Fibroblast of gingiva (primary cell): ENCODE measurements around the gene NR6A1.

Experiments
- DNase-seq: peaks from one replicate; pipeline ENCODE4 v3.0.0-alpha.2; 2011; ENCODE audit warnings: low read depth

Gene NR6A1

DNA sequence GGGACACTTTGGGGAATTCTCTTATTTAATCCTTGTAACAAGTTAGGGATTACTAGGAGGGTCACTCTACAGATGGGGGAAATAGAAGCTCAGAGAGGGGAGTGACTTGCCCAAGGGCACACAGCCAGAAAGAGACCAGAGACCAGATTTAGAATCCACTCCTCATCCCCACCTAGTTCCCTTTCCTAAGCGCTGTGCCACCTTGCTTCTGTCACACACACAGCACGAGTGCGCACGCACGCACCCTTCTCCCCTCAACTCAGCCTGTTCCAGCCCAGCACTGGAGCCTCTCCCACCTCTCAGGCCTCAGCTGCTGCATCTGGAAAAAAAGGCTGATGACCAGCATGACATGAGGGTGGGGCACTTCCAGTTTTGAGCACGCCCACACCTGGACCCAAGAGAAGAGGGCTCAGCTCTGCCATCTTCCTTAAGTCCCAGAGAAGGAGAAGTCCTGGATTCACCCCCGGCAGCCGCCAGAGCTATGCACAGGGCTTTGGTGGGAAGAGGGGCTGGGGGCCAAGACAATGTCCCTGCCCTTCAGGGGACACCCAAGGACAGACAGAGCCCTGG is 282.4 kb downstream of the NR6A1 start:
- DNase-seq, result no peak

DNA sequence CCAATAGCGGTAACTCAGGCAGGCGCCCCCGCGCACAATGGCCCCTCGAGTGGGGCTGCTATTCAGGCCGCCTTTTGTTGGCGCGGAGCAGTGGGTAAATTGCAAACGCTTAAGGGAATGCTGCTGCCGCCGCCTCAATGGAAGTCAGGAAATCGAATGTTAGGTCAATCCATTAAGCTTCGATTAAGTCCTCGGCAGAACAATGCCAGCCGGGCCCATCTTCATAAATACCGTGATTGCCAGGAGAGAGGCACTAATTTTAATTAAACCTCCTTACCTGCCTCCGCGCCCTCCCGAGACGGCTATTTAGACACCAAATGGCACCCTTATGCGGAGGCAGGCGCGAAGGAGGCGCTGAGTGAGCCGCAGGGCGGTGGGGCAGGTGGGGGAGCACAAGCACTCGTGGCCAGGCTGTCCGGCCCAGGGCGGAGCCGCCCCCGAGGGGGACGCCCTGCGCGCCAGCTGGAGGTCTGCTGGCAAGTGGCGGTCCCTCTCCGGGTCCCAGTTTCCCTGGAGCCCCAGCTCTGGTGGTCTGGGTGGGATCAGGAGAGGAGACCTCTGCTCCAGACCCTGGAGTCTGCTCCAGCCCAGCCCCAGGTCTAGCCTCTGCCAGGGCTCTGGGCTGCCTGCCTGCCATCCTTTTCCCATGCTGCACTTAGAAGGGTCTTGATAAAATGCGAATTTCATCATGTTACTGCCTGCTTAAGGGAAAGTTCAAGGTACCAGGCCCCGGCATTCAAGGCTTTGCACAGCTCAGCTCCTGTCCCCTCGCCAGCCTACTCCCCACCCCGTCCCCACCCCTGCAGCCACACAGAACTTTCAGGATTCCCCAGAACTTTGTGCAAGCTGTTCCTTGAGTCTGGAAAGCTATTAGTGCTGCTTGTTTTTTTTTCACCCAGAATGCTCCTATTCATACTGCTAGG is 283.6 kb downstream of the NR6A1 start:
- no peak for DNase-seq

DNA sequence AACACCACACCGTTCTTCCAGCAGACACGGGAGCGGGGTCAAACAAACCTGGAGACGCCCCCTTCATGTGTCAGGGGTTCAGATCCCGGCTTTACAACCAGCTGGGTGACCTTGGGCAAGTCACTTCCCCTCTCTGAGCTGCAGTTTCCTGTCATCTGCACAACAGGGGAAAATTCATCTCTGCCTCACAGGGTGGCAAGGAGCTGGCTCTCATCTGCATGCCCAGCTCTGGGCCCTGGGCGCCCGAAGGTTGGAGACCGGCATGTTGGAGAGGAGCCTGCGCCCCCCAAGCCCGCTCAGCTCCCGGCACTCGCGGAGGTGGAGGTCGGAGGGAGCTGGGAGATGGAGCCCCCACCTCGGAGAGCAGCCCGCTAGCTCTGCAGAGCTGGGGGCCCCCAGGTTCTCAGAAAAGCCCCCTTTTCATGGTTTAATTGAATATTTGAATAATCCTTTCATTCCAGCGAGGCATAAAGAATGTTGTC is 284.3 kb downstream of the NR6A1 start:
- DNase-seq, result no peak

DNA sequence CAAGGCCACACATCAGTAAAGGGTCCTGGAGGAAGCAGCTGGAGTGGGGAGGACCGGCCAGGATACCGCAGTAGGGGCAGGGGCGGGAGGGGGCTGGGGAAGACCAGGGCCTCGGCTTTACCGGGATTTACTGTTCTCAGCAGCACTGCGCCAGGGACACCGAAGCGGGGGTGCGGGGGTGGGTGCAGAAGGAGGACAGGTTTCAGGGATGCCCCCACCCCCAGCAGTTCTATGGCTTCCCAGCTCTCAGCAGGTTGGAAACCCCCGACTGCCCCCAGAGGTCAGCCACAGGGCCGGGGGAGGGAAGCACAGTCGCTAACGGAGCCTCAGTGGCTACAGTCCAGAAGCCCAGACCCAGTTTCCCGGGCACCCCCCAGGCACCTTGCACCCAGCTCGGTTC is 285.2 kb downstream of the NR6A1 start:
- DNase-seq, result no peak

DNA sequence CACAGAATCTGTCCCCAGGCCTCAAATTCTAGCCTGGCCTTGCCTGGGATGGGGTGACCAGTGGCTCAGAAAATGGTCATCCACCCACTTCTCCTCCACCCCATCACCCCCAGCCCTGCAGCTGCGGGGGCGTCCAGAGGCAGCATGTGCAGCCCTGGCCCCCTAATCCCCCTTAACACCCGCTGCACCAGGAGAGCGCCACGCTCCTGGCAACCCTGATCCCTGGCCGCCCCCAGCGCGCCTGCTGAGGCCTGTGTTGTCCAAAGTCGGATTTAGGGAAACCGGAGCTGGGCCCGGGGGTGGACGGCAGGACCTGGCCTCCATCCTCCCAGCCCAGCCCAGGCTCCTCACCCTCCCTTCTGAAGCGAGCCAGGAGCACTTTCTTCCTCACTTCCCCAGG is 285.9 kb downstream of the NR6A1 start:
- DNase-seq, result no peak

DNA sequence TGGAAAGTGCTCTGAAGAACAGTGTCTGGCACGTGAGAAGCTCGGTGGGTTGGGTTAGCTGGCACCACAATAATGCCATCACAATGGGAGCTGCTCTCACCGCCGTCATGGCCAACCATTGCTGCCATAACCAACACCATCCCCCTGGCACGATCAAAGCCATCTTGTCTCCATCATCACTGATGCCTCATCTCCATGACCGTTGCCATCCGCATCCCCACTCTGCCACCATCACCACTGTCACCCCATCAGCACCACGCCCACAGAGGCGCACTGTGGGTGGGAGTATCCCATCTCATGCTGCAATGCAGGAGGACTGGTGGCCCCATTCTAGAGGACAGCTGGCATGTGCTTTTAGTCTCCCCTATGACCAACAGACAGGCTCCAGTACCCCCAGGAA is 287.6 kb downstream of the NR6A1 start:
- no peak for DNase-seq

GRCh38 chr9:124482431-124483031 is 288.6 kb downstream of the NR6A1 start:
- no peak for DNase-seq

DNA sequence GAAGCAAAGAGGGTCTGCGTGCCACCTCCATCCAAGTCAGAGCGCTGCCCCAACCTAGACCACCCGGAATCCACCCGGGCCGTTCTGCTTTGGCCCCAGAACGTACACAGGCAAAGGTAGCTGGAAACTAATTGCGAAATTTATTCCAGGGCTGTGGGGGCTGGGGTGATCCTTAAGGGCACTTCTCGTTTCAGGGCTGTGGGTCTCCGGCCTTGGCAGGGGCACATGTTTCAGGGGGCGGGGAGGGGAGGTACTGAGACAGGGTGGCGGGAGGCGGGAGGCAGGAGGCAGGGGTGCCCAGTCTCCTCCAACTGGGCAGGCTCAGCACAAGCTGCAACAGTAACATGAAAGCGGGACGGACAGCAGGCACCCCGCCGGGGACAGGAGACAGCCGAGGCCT is 290.0 kb downstream of the NR6A1 start:
- no peak for DNase-seq

DNA sequence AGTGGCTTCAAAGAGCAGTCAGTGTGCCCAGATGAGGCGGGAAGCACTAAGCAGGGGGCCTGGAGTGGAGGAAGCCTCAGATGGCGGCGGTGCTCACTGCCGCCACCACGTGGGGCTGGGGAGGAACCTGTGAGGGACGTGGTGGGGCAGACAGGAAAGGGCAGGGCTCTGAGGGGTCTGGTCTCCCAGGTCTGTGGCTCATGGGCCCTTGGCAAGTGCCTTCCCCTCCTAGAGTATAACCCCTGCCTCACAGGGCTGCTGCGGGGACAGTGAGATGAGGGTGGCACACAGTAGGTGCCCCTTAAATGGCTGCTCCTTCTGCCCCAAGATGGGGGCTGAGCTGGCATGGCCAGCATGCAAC is 290.5 kb downstream of the NR6A1 start:
- DNase-seq, result no peak

DNA sequence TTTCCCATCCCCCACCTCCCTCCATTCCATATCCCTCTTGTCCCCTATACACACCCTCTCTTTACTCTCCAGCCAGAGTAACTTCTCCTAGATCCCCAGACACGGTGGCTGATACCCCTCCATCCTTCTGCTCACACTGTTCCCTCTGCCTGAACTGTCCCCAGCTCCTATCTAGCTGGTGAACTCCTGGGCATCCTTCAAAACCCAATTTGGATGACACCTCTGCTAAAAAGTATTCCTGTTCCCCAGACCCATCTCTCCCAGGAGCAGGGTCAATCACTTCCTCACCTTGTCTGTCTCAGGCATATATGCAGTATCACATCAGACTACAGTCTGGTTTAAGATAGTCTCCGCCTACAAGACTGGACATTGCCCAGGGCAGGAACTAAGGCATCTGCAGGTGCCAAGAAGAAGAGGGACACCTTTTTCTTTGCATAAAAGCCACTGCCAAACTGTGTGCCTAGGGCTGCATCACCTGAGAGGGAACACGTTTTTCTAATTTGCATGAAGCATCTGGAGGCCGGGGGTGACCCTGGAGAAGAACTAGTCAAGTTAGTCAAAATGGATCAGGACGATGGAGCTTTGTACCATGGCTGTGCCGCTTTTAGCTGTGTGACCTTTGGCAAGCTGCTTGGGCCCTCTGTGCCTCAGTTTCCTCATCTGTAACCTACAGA is 291.0 kb downstream of the NR6A1 start:
- DNase-seq, result no peak

- no peak for DNase-seq
These were observed 291.7 kb downstream of the NR6A1 start for GRCh38 chr9:124479371-124479770.

GRCh38 chr9:124478354-124478753 is 292.8 kb downstream of the NR6A1 start:
- DNase-seq, result no peak

DNA sequence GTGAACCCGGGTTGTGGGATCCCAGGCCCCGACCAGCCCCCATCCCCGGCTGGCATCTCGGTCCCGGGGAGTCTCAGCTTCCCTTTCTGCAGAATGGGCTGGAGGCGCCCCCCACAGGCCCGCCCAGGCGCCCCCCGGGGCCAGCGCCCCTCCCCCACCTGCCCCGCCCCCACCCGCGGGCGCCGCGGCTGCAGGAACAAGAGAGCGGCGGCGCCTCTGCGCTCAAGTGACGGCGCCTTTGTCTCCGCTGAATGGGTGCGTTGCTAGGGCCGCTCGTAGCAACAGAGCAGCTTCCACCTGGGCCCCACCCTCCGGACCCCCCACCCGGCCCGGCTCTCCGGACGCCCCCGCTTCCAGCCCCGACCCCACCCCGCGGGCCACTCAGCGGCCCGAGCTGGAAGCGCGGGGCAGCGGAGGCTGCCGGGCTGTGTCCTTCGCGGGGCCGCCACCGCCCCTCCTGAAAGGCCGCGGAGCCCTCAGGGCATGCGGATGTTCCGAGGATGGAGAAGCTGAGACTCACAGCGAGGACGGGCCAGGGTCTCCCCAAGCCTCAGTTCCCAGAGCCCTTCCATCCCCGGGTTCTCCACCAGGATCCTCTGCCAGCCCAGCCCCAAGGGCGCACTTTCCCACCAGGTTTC is 293.3 kb downstream of the NR6A1 start:
- DNase-seq, result no peak

DNA sequence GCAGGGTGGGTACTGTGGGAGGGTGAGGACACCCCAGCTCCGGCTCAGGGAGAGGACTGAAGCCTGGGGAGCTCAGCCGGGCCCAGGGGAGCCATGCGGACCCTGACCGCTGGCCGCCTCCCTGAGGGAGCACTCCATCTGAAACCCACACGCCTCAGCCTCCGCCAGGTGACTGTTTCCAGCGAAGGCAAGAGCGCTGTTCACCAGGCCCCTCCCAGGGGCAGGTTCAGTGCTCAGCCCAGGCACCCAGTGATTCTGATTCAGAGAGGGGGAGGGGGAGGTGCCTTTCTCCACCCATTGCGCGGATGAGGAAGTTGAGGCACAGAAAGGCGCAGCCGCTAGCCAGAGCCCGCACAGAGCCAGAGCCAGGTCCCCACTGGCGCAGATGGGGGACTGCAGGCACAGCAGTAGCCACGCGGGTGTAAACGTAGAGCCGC is 293.9 kb downstream of the NR6A1 start:
- no peak for DNase-seq

GRCh38 chr9:124475868-124476690 is 295.0 kb downstream of the NR6A1 start:
- DNase-seq, result no peak

- DNase-seq, result no peak
These were observed 295.8 kb downstream of the NR6A1 start for GRCh38 chr9:124475158-124475867.

- DNase-seq, result no peak
These were observed 297.0 kb downstream of the NR6A1 start for GRCh38 chr9:124474151-124474550.

- no peak for DNase-seq
These were observed 297.8 kb downstream of the NR6A1 start for GRCh38 chr9:124473310-124473709.

DNA sequence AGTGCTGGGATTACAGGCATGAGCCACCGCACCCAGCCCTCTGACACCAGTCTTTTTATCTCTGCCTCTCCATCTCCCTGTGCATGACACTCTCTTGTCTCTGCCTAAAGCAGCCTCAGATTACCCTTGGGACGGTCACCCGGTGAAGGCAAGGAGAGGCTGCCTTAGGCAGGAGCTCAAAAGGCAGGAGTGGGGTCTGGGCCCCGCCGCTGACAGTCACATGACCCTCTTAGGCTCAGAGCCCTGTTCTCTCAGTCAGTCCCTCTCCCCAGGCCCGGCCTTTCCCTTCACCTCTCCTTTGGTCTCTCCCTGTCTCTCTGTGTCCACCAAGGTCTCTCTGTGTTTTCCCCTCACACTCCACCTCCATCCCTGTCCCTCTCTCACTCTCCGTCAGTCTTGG is 298.3 kb downstream of the NR6A1 start:
- no peak for DNase-seq

DNA sequence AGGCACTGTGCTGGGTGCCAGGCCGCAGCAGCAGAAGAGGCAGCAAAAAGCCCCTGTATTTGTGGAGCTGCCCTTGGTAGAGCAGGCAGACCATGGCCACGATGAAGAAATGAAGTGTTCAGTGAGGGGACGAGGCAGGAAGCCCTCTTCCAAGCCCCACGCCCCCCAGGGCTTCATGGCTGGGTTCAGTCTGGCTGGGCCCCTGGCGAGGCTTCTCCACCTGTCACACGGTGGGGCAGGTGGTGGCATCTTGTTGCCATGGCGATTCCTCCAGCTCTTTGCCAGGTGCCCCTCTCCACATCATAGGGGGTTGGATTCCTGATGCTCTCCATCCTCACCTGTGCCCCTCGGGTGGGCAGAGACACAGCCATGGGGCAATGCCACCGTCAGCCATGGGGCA is 299.4 kb downstream of the NR6A1 start:
- no peak for DNase-seq

- DNase-seq, result no peak
These were observed 300.4 kb downstream of the NR6A1 start for GRCh38 chr9:124470726-124471125.
